Measurements from ENCODE around the gene HNRNPL. TPM values are rescaled to one million over a fixed set of nuclear protein-coding genes. Genes with fewer than 3 reads are reported as not detected.
"Not testable (repeated sequence)": the region's sequence is repeated elsewhere in the genome, so short reads cannot be mapped to it uniquely, and the experiment has no call there.

Gene HNRNPL
- total and polyA plus RNA-seq, 2 donors (not counting 1 experiment from before 2014, with no cell fraction given), result 292 to 418 TPM

DNA sequence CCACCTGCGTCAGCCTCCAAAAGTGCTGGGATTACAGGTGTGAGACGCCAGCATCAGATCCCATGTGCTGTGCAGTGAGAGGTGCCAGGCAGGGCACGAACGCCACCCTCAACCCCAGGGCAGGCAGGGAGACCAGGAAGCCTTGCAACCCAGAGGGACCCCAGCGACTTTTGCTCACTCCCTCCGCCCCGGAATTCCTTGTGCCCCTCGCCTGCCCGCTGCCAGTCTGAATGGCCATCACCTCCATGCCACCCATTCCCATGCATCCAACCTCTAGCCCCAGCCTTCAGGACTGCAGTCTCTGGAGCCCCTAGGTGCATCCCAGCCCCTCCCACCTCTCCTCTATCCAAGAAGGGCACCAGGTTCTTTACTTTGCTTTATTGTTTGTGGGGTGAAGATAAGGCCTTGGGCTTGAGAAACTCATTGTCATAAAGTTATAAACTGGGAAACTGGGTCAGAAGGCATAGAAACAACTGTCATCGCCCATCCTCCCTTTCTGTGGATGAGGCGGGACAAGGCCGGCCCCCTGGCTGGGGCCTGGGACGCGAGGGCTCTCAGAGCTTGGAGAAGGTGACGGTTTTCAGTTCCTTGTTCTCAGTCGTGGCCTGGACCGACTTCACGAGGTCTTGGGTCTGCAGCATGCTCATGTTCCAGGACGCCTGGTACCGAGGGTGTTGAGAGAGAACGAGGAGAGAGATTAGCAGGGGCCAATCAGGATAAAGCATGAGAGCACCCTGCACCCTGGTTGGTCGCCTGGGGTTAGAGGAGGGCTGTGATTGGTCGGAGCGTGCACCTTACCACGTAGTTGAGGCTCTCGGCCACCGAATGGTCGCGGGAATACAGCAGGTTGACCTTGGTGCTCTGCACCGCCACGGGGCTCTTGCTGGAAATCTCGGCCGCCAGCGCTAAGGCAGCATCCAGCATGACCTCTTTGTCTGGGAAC lies 34.5 kb downstream of the HNRNPL start:
- no peak overlapping the region for H3K4me3 ChIP-seq (ENCODE audit: control extremely low read depth in 1 of 5, extremely low read depth in 1 of 5, insufficient read depth in 1 of 5, low read depth in 2 of 5, low read length in 4 of 5)
- intact Hi-C loops (cut with micrococcal nuclease), result no loop called here
- Mint-ChIP-seq H3K27me3 (no peaks in the 10 kb centered on the region), H3K4me3 (no peak overlapping the region), H3K4me1 (peaks cover 2% of the 10 kb centered on the region), H3K27ac (peak overlapping the region; percentile 32), H3K9me3 (ENCODE audit: insufficient read depth) (no peaks in the 10 kb centered on the region)
- H3K9me3 ChIP-seq (ENCODE audit: control extremely low read depth in 1 of 3, control insufficient read depth in 2 of 3, insufficient read depth in 1 of 3, low read length in 2 of 3), result no peaks in the 10 kb centered on the region
- TF ChIP-seq, protein P1, sequence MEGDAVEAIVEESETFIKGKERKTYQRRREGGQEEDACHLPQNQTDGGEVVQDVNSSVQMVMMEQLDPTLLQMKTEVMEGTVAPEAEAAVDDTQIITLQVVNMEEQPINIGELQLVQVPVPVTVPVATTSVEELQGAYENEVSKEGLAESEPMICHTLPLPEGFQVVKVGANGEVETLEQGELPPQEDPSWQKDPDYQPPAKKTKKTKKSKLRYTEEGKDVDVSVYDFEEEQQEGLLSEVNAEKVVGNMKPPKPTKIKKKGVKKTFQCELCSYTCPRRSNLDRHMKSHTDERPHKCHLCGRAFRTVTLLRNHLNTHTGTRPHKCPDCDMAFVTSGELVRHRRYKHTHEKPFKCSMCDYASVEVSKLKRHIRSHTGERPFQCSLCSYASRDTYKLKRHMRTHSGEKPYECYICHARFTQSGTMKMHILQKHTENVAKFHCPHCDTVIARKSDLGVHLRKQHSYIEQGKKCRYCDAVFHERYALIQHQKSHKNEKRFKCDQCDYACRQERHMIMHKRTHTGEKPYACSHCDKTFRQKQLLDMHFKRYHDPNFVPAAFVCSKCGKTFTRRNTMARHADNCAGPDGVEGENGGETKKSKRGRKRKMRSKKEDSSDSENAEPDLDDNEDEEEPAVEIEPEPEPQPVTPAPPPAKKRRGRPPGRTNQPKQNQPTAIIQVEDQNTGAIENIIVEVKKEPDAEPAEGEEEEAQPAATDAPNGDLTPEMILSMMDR (IDR thresholded peaks at IDR 0.05), result no peak
- no peak for TF ChIP-seq EZH2 (IDR thresholded peaks at IDR 0.05; ENCODE audit: borderline replicate concordance, insufficient read depth, low read depth, low read length, poor library complexity, severe bottlenecking)
- no peak overlapping the region for H2AFZ ChIP-seq (ENCODE audit: insufficient read depth, low read depth, low read length, poor library complexity, severe bottlenecking)
- 97% methylated on average over 33 of the region's 34 CpGs for WGBS (ENCODE audit: insufficient coverage)
- H3K79me2 ChIP-seq (ENCODE audit: control insufficient read depth, insufficient read depth, low read length), result no peaks in the 10 kb centered on the region
- POLR2A ChIA-PET, result no interaction called here
- ATAC-seq (ENCODE audit: low read depth), result no peak
- peaks cover 0 to 38% of the 10 kb centered on the region in 2 experiments for H3K36me3 ChIP-seq (replicated peaks in 1 of 2; ENCODE audit: control extremely low read depth in 1 of 2, control insufficient read depth in 1 of 2, extremely low read depth in 1 of 2, insufficient read depth in 2 of 2, low read length in 1 of 2)
- H4K20me1 ChIP-seq (ENCODE audit: control insufficient read depth, insufficient read depth, low read length, poor library complexity, severe bottlenecking), result peaks cover 19% of the 10 kb centered on the region
- CTCF ChIA-PET, result interaction anchor here (1.8 kb wide), 1 partner anchor 72 kb away, joined by 5 read pairs; no protein-coding TSS in a partner anchor
- no peaks in the 10 kb centered on the region for H3K27me3 ChIP-seq (replicated peaks in 1 of 4; ENCODE audit: control extremely low read depth in 1 of 4, control insufficient read depth in 3 of 4, insufficient read depth in 4 of 4, low read length in 3 of 4)
- no peak overlapping the region for H3K27ac ChIP-seq (ENCODE audit: low read length in 2 of 2)
- no peaks in the 10 kb centered on the region for H3K4me1 ChIP-seq (ENCODE audit: control insufficient read depth in 2 of 2, insufficient read depth in 2 of 2, low read length in 2 of 2)
- no peak for DNase-seq
- H3K4me2 ChIP-seq (replicated peaks; ENCODE audit: low read depth, low read length, poor library complexity, severe bottlenecking), result no peak overlapping the region
- H3K9ac ChIP-seq (ENCODE audit: low read length), result no peak overlapping the region

DNA sequence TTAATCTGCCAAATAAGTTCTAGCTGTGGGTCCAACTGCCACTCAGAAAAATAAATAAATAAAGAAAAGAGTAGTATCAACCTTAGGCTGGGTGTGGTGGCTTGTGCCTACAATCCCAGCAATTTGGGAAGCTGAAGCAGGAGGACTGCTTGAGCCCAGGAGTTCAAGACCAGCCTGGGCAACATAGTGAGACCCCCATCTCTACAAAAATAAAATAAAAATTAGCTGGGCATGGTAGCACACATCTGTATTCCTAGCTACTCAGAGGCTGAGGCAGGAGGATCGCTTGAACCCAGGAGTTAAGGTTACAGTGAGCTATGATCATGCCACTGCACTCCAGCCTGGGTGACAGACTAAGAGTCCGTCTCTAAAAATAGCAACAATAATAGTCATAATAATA lies 35.9 kb downstream of the HNRNPL start:
- Histone ChIP-seq H3K36me3 (replicated peaks in 1 of 2; ENCODE audit: control extremely low read depth in 1 of 2, control insufficient read depth in 1 of 2, extremely low read depth in 1 of 2, insufficient read depth in 2 of 2, low read length in 1 of 2) (peaks cover 0 to 35% of the 10 kb centered on the region in 2 experiments), H4K20me1 (ENCODE audit: control insufficient read depth, insufficient read depth, low read length, poor library complexity, severe bottlenecking) (peaks cover 10% of the 10 kb centered on the region)
- H3K27ac Mint-ChIP-seq; H3K27me3 Mint-ChIP-seq; ATAC-seq (ENCODE audit: low read depth); H3K4me1 Mint-ChIP-seq; H3K9ac ChIP-seq (ENCODE audit: low read length); H3K79me2 ChIP-seq (ENCODE audit: control insufficient read depth, insufficient read depth, low read length); DNase-seq; H3K4me2 ChIP-seq (replicated peaks; ENCODE audit: low read depth, low read length, poor library complexity, severe bottlenecking); H3K4me3 ChIP-seq (ENCODE audit: control extremely low read depth in 1 of 5, extremely low read depth in 1 of 5, insufficient read depth in 1 of 5, low read depth in 2 of 5, low read length in 4 of 5); H3K4me1 ChIP-seq (ENCODE audit: control insufficient read depth in 2 of 2, insufficient read depth in 2 of 2, low read length in 2 of 2); H3K9me3 ChIP-seq (ENCODE audit: control extremely low read depth in 1 of 3, control insufficient read depth in 2 of 3, insufficient read depth in 1 of 3, low read length in 2 of 3); H3K9me3 Mint-ChIP-seq (ENCODE audit: insufficient read depth); H2AFZ ChIP-seq (ENCODE audit: insufficient read depth, low read depth, low read length, poor library complexity, severe bottlenecking); H3K27ac ChIP-seq (ENCODE audit: low read length in 2 of 2); H3K27me3 ChIP-seq (replicated peaks in 1 of 4; ENCODE audit: control extremely low read depth in 1 of 4, control insufficient read depth in 3 of 4, insufficient read depth in 4 of 4, low read length in 3 of 4); intact Hi-C loops (cut with micrococcal nuclease); H3K4me3 Mint-ChIP-seq: not testable (repeated sequence)
- CTCF ChIA-PET, result interaction anchor here (0.9 to 1.8 kb wide), 2 partner anchors 12 to 74 kb away, joined by 4 to 5 read pairs; no protein-coding TSS in a partner anchor
- WGBS (ENCODE audit: insufficient coverage), result no CpG with 5 or more reads among the region's 2 CpGs
- POLR2A ChIA-PET, result interaction anchor here (0.6 kb wide), 1 partner anchor 602 kb away, joined by 3 read pairs; no protein-coding TSS in a partner anchor
